Activated naive CD4-positive, alpha-beta T cell treated with anti-CD3 and anti-CD28 coated beads, Interleukin-2, amount 10 ng/mL, durations not matched to agents 7 days and 5 days (primary cell): Measurements from ENCODE around the gene SRCAP.

Experiments
- CTCF ChIA-PET: fragments of 350-600 bp; sonication (Branson Sonifier 250); formaldehyde crosslinking; loops from one replicate; lab custom pipeline; 2021; ENCODE audit warnings: antibody characterized with exemption; lab: Charles Lee
- DNase-seq: peaks from one replicate; pipeline ENCODE4 v3.0.0-alpha.2; 2020
- H3K27ac Mint-ChIP-seq: one replicate; pipeline ENCODE4 v1.8.0; 2021; ENCODE audit warnings: mild to moderate bottlenecking, moderate library complexity, mixed read lengths
- H3K27me3 Mint-ChIP-seq: one replicate; pipeline ENCODE4 v1.8.0; 2021; ENCODE audit warnings: mild to moderate bottlenecking, mixed read lengths
- H3K36me3 Mint-ChIP-seq: one replicate; pipeline ENCODE4 v1.8.0; 2021; ENCODE audit warnings: mixed read lengths
- H3K4me1 Mint-ChIP-seq: one replicate; pipeline ENCODE4 v1.8.0; 2021; ENCODE audit warnings: mixed read lengths
- H3K4me3 Mint-ChIP-seq: one replicate; pipeline ENCODE4 v1.8.0; 2021; ENCODE audit warnings: mild to moderate bottlenecking, moderate library complexity, mixed read lengths
- H3K9me3 Mint-ChIP-seq: one replicate; pipeline ENCODE4 v1.8.0; 2021; ENCODE audit warnings: mixed read lengths

Gene SRCAP

GRCh38 chr16:30722443-30722842 lies 23.5 kb downstream of the SRCAP start:
- no peak overlapping the region for H3K4me3 Mint-ChIP-seq
- H3K27ac Mint-ChIP-seq, result no peak overlapping the region
- H3K9me3 Mint-ChIP-seq, result no peaks in the 10 kb centered on the region
- H3K4me1 Mint-ChIP-seq, result peaks cover 2% of the 10 kb centered on the region
- CTCF ChIA-PET, result interaction anchor here (2.7 kb wide), 1 partner anchor 10 kb away, joined by 10 read pairs; no protein-coding TSS in a partner anchor
- DNase-seq, result no peak
- H3K36me3 Mint-ChIP-seq, result peaks cover 66% of the 10 kb centered on the region
- H3K27me3 Mint-ChIP-seq, result no peaks in the 10 kb centered on the region

DNA sequence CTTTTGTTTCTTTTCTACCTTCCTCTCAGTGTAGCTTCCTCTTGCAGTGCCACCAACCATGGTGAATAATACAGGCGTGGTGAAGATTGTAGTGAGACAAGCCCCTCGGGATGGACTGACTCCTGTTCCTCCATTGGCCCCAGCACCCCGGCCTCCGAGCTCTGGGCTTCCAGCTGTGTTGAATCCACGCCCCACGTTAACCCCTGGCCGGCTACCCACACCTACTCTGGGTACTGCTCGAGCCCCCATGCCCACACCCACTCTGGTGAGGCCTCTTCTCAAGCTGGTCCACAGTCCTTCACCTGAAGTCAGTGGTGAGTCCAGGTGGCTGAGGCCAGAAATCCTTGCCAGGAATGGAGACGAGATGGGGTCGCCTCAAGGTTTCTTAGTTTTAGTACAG lies 23.9 kb downstream of the SRCAP start:
- no peaks in the 10 kb centered on the region for H3K27me3 Mint-ChIP-seq
- no peak overlapping the region for H3K27ac Mint-ChIP-seq
- CTCF ChIA-PET, result interaction anchor here (2.7 kb wide), 1 partner anchor 11 kb away, joined by 10 read pairs; no protein-coding TSS in a partner anchor

GRCh38 chr16:30723725-30724355 lies 24.9 kb downstream of the SRCAP start:
- CTCF ChIA-PET, result interaction anchor here (0.6 to 1.1 kb wide), 3 partner anchors 31 to 90 kb away, joined by 3 read pairs; no protein-coding TSS in a partner anchor
- Mint-ChIP-seq H3K9me3 (no peaks in the 10 kb centered on the region), H3K36me3 (peaks cover 66% of the 10 kb centered on the region)

More for the DNA sequence above, 23.9 kb downstream of the SRCAP start:
- Mint-ChIP-seq H3K4me1 (peaks cover 2% of the 10 kb centered on the region), H3K9me3 (no peaks in the 10 kb centered on the region), H3K36me3 (peaks cover 66% of the 10 kb centered on the region), H3K4me3 (no peak overlapping the region)
- DNase-seq, result no peak

GRCh38 chr16:30724641-30725417 lies 25.9 kb downstream of the SRCAP start:
- CTCF ChIA-PET, result interaction anchor here (0.6 to 1.1 kb wide), 3 partner anchors 32 to 90 kb away, joined by 3 read pairs; no protein-coding TSS in a partner anchor
- Mint-ChIP-seq H3K4me3 (no peak overlapping the region), H3K36me3 (peaks cover 72% of the 10 kb centered on the region), H3K9me3 (no peaks in the 10 kb centered on the region), H3K27ac (no peak overlapping the region), H3K27me3 (no peaks in the 10 kb centered on the region), H3K4me1 (peaks cover 2% of the 10 kb centered on the region)
- DNase-seq, result no peak

More at GRCh38 chr16:30723725-30724355, 24.9 kb downstream of the SRCAP start:
- DNase-seq, result no peak
- peaks cover 2% of the 10 kb centered on the region for H3K4me1 Mint-ChIP-seq
- no peaks in the 10 kb centered on the region for H3K27me3 Mint-ChIP-seq
- H3K27ac Mint-ChIP-seq, result peak overlapping the region; percentile 78
- no peak overlapping the region for H3K4me3 Mint-ChIP-seq

DNA sequence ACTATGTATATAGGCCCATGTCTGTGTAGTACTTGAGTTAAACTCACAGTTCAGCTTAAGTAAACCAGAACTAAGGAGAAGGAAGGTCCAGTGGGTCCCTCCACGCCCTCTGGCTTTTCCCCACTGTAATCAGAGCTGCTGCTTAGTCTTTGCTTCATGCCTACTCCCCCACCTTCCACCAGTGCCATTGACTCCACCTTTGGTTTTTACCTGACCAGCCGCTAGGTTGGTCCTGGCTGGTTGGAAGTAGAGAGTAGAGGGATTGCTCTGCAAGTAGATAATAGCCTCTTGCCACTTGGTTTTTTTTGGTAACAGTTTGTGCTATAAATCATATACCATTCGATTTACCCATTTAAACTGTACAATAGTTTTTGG lies 26.4 kb downstream of the SRCAP start:
- CTCF ChIA-PET, result no interaction called here
- H3K27ac Mint-ChIP-seq, result no peak overlapping the region
- no peak overlapping the region for H3K4me3 Mint-ChIP-seq
- no peaks in the 10 kb centered on the region for H3K27me3 Mint-ChIP-seq
- H3K4me1 Mint-ChIP-seq, result no peaks in the 10 kb centered on the region
- H3K9me3 Mint-ChIP-seq, result no peaks in the 10 kb centered on the region
- DNase-seq, result no peak
- H3K36me3 Mint-ChIP-seq, result peaks cover 70% of the 10 kb centered on the region

DNA sequence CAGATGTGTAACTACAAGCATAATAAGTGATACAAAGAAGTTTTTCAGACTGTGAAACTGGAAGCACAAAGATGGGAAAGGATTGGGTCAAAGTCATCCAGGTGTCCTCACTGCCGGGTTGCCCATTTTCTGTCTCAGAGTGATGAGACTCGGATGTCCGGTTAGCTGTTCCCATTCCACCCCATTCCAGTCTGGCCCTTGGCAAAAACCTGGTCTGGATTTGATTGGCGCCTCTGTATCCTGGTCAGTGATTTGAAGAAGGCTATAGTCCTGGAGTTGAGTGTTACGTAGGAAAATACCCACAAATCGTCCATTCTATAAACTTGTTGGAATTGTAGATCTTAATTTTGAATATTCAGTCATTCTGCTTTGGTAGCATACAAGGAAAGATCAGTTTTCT lies 29.4 kb downstream of the SRCAP start:
- Mint-ChIP-seq H3K36me3 (peaks cover 55% of the 10 kb centered on the region), H3K4me3 (no peak overlapping the region), H3K9me3 (no peaks in the 10 kb centered on the region)

DNA sequence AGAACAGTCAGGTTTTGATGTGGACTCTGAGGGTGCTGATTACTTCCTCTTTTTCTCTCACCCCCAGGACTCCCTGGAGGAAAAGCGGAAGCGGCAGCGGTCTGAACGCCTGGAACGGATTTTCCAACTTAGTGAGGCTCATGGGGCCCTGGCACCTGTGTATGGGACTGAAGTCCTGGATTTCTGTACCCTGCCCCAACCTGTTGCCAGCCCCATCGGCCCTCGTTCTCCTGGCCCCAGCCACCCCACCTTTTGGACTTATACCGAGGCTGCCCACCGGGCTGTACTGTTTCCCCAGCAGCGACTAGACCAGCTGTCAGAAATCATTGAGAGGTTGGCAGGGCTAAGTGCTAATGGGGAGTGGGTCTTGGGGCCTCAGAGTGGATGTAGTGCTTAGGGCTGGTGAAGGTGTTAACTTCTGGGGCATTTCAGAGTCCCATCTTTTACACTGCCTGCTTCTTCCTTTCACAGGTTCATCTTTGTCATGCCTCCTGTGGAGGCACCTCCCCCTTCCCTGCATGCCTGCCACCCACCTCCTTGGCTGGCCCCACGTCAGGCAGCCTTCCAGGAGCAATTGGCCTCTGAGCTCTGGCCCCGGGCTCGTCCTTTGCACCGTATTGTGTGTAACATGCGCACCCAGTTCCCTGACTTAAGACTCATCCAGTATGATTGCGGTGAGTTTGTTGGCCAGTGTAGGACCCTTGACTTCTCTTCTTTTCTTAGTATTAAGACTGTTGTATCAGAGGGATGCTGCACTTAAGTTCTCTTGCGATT lies 30.1 kb downstream of the SRCAP start:
- Mint-ChIP-seq H3K27ac (no peak overlapping the region), H3K27me3 (no peaks in the 10 kb centered on the region), H3K36me3 (peaks cover 52% of the 10 kb centered on the region), H3K9me3 (no peaks in the 10 kb centered on the region), H3K4me3 (no peak overlapping the region), H3K4me1 (no peaks in the 10 kb centered on the region)
- CTCF ChIA-PET, result no interaction called here
- DNase-seq, result no peak

More for the DNA sequence above, 29.4 kb downstream of the SRCAP start:
- Mint-ChIP-seq H3K27me3 (no peaks in the 10 kb centered on the region), H3K4me1 (no peaks in the 10 kb centered on the region), H3K27ac (no peak overlapping the region)
- CTCF ChIA-PET, result no interaction called here
- no peak for DNase-seq

DNA sequence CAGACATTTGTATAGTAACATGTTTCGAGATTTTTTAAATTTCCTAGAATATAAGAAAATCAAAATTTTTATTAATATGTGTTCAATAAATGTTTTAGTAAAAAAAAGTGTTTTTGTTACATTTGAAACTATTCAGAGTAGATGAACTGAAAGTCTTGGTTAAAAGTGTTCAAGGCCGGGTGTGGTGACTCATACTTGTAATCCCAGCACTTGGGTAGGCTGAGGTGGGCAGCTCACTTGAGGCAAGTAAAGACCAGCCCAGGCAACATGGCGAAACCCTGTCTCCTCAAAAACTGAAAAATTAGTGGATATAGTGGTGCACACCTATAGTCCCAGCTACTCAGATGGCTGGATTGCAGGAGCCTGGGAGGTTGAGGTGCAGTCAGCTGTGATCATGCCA lies 32.4 kb downstream of the SRCAP start:
- CTCF ChIA-PET, result interaction anchor here (0.6 to 0.7 kb wide), 2 partner anchors 212 to 333 kb away, joined by 3 to 4 read pairs; no protein-coding TSS in a partner anchor
- no peak overlapping the region for H3K4me3 Mint-ChIP-seq
- H3K36me3 Mint-ChIP-seq, result peaks cover 49% of the 10 kb centered on the region
- H3K27ac Mint-ChIP-seq, result no peak overlapping the region
- no peaks in the 10 kb centered on the region for H3K9me3 Mint-ChIP-seq
- no peak for DNase-seq
- H3K27me3 Mint-ChIP-seq, result no peaks in the 10 kb centered on the region
- no peaks in the 10 kb centered on the region for H3K4me1 Mint-ChIP-seq

DNA sequence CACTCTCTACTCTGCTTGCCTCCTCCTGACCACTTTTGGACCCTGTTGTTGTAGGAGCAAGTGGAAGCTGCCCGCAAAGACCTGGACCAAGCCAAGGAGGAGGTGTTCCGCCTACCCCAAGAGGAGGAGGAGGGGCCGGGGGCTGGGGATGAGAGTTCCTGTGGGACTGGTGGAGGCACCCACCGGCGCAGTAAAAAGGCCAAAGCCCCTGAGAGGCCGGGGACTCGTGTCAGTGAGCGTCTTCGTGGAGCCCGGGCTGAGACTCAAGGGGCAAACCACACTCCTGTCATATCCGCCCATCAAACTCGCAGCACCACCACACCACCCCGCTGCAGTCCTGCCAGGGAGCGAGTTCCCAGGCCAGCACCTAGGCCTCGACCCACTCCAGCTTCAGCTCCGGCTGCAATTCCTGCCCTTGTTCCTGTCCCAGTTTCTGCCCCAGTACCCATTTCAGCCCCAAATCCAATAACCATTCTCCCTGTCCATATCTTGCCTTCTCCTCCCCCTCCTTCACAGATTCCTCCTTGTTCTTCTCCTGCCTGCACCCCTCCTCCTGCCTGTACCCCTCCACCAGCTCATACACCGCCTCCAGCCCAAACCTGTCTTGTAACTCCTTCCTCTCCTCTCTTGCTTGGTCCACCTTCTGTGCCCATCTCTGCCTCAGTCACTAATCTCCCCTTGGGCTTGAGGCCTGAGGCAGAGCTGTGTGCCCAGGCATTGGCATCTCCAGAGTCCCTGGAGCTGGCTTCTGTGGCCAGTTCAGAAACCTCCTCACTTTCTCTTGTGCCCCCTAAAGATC lies 38.2 kb downstream of the SRCAP start:
- Mint-ChIP-seq H3K9me3 (no peaks in the 10 kb centered on the region), H3K4me3 (no peak overlapping the region), H3K27me3 (no peaks in the 10 kb centered on the region), H3K36me3 (peaks cover 65% of the 10 kb centered on the region), H3K4me1 (no peaks in the 10 kb centered on the region), H3K27ac (peak overlapping the region; percentile 69)
- CTCF ChIA-PET, result no interaction called here
- DNase-seq, result no peak

DNA sequence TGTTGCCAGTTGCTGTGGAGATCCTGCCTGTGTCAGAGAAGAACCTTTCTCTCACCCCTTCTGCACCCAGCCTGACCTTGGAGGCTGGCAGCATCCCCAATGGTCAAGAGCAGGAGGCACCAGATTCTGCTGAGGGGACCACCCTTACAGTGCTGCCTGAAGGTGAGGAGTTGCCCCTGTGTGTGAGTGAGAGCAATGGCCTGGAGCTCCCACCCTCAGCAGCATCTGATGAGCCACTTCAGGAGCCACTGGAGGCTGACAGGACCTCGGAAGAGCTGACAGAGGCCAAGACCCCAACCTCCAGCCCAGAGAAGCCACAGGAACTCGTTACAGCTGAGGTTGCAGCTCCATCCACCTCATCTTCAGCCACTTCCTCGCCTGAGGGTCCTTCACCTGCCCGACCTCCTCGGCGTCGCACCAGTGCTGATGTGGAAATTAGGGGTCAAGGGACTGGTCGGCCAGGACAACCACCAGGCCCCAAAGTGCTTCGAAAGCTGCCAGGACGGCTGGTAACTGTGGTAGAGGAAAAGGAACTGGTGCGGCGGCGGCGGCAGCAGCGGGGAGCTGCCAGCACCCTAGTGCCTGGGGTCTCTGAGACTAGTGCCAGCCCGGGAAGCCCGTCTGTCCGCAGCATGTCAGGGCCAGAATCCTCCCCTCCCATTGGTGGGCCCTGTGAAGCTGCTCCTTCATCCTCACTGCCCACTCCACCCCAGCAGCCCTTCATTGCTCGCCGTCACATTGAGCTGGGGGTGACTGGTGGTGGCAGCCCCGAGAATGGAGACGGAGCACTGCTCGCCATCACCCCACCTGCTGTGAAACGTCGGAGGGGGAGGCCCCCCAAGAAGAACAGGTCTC lies 39.0 kb downstream of the SRCAP start:
- H3K27ac Mint-ChIP-seq, result peak overlapping the region; percentile 69
- H3K4me1 Mint-ChIP-seq, result no peaks in the 10 kb centered on the region
- peaks cover 63% of the 10 kb centered on the region for H3K36me3 Mint-ChIP-seq
- CTCF ChIA-PET, result no interaction called here
- no peak for DNase-seq
- no peaks in the 10 kb centered on the region for H3K27me3 Mint-ChIP-seq
- H3K4me3 Mint-ChIP-seq, result no peak overlapping the region
- H3K9me3 Mint-ChIP-seq, result no peaks in the 10 kb centered on the region

- Mint-ChIP-seq H3K27ac (no peak overlapping the region), H3K36me3 (peaks cover 61% of the 10 kb centered on the region)
- DNase-seq, result no peak
Measured at GRCh38 chr16:30738984-30739951, 40.3 kb downstream of the SRCAP start.

More at GRCh38 chr16:30738984-30739951, 40.3 kb downstream of the SRCAP start:
- Mint-ChIP-seq H3K27me3 (no peaks in the 10 kb centered on the region), H3K4me1 (no peaks in the 10 kb centered on the region), H3K9me3 (no peaks in the 10 kb centered on the region), H3K4me3 (no peak overlapping the region)
- CTCF ChIA-PET, result no interaction called here
